ENCODE data around the gene EYA4.

DNA sequence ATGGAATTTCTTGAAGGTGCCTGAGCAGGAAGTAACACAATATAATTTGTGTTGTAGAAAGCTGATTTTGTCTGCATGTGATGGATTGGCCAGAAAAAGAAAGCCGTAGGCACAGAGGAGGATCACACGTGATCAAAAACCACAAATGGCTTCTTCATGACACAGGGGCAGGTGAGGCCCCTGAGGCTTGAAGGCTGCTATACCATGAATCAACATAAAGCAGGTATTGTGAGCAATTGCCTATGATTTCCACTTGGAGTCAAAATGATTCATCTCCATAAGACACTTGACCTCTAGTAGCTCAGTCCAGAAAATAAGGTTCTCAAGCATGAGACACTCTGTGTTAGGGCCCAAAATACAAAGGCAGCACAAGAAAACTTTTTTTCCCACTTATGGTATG lies 42.4 kb upstream of the EYA4 start:
- TF ChIP-seq POLR2AphosphoS5 (IDR thresholded peaks at IDR 0.05; ENCODE audit: borderline replicate concordance, low read depth, low read length), result no peak
- TF ChIP-seq EZH2 (IDR thresholded peaks at IDR 0.05), result no peak
- no peak for TF ChIP-seq FOXP2 (optimal IDR thresholded peaks at IDR 0.05; ENCODE audit: control extremely low read depth, extremely low read length, insufficient read depth)

Data from SK-N-MC (cell line).